ENCODE results near the gene EIF4G3.

The EIF4G3 gene

DNA sequence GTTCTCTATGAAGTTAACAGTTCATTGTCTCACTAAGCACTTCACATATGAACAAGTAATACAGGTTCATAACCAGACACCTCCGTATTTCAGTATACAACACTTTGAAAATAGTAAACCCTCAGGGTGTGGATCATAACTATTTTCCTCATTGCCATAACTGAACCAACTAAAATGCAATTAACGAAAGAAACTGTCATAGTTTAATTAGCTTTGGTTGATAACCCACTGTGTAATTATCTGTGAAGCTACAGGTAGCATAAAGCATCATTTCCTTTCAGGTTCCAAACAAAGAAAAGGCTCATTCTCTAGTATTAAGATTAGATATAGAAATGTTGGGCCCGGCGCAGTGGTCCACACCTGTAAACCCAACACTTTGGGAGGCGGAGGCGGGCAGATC is 58.5 kb downstream of the EIF4G3 start:
- H3K9me3 ChIP-seq (ENCODE audit: low read length): no peaks in the 10 kb centered on the region
- H3F3A ChIP-seq (ENCODE audit: insufficient read depth, low read length): no peaks in the 10 kb centered on the region
- H3K4me1 ChIP-seq (ENCODE audit: insufficient read depth, low read length, severe bottlenecking): no peaks in the 10 kb centered on the region
- no peaks in the 10 kb centered on the region; the same call in none of the 2 replicates for H3K79me2 ChIP-seq (ENCODE audit: insufficient read depth, low read length)
- no peak overlapping the region for H3K27ac ChIP-seq (ENCODE audit: low read depth, low read length, poor library complexity, severe bottlenecking)
- peaks cover 21% of the 10 kb centered on the region for H3K36me3 ChIP-seq (ENCODE audit: insufficient read depth, low read length)
- H3K4me2 ChIP-seq (ENCODE audit: low read length): no peak overlapping the region
- no peak overlapping the region for H2AFZ ChIP-seq (ENCODE audit: low read length)
- H4K20me1 ChIP-seq (ENCODE audit: insufficient read depth, low read length): no peaks in the 10 kb centered on the region
- no peaks in the 10 kb centered on the region for H3K27me3 ChIP-seq (ENCODE audit: insufficient read depth, low read length)
- TF ChIP-seq, protein P1, sequence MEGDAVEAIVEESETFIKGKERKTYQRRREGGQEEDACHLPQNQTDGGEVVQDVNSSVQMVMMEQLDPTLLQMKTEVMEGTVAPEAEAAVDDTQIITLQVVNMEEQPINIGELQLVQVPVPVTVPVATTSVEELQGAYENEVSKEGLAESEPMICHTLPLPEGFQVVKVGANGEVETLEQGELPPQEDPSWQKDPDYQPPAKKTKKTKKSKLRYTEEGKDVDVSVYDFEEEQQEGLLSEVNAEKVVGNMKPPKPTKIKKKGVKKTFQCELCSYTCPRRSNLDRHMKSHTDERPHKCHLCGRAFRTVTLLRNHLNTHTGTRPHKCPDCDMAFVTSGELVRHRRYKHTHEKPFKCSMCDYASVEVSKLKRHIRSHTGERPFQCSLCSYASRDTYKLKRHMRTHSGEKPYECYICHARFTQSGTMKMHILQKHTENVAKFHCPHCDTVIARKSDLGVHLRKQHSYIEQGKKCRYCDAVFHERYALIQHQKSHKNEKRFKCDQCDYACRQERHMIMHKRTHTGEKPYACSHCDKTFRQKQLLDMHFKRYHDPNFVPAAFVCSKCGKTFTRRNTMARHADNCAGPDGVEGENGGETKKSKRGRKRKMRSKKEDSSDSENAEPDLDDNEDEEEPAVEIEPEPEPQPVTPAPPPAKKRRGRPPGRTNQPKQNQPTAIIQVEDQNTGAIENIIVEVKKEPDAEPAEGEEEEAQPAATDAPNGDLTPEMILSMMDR (IDR thresholded peaks at IDR 0.05; ENCODE audit: low read length): no peak
- TF ChIP-seq EZH2 (IDR thresholded peaks at IDR 0.05; ENCODE audit: borderline replicate concordance, low read length): no peak
- H3K9me2 ChIP-seq (ENCODE audit: low read depth, low read length): no peaks in the 10 kb centered on the region
- no peak overlapping the region for H3K9ac ChIP-seq (ENCODE audit: low read length)
- no peak overlapping the region for H3K4me3 ChIP-seq (ENCODE audit: low read depth, low read length, poor library complexity, severe bottlenecking)

DNA sequence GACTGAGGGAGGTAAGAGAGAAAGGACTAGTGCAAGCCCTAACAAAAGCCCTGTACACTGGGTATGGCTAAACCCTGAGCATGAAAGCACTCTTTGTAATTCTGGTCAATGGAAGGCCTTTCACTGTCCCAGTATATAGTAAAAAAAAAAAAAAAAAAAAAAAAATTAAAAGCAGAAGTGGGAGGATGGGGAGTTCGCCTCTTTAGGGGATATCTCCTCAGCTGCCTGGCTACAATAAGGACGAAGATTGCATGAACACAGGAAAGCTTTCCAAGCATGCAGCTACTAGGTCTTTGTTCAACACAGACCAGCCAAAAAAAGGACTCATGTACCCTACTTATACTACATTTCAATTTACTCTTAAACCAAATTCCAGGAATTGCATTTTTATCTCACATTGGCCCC is 59.1 kb downstream of the EIF4G3 start:
- H3K4me1 ChIP-seq (ENCODE audit: insufficient read depth, low read length, severe bottlenecking): no peaks in the 10 kb centered on the region
- no peaks in the 10 kb centered on the region; the same call in none of the 2 replicates for H3K79me2 ChIP-seq (ENCODE audit: insufficient read depth, low read length)
- H3K9me2 ChIP-seq (ENCODE audit: low read depth, low read length): no peaks in the 10 kb centered on the region
- no peaks in the 10 kb centered on the region for H3K27me3 ChIP-seq (ENCODE audit: insufficient read depth, low read length)
- no peak overlapping the region for H3K4me3 ChIP-seq (ENCODE audit: low read depth, low read length, poor library complexity, severe bottlenecking)
- H3F3A ChIP-seq (ENCODE audit: insufficient read depth, low read length): no peaks in the 10 kb centered on the region
- no peak overlapping the region for H3K4me2 ChIP-seq (ENCODE audit: low read length)
- TF ChIP-seq, protein P1 (IDR thresholded peaks at IDR 0.05; ENCODE audit: low read length): no peak
- no peak for TF ChIP-seq EZH2 (IDR thresholded peaks at IDR 0.05; ENCODE audit: borderline replicate concordance, low read length)
- no peak overlapping the region for H3K9ac ChIP-seq (ENCODE audit: low read length)
- H4K20me1 ChIP-seq (ENCODE audit: insufficient read depth, low read length): no peaks in the 10 kb centered on the region
- peaks cover 15% of the 10 kb centered on the region for H3K36me3 ChIP-seq (ENCODE audit: insufficient read depth, low read length)
- no peak overlapping the region for H3K27ac ChIP-seq (ENCODE audit: low read depth, low read length, poor library complexity, severe bottlenecking)
- H3K9me3 ChIP-seq (ENCODE audit: low read length): no peaks in the 10 kb centered on the region
- no peak overlapping the region for H2AFZ ChIP-seq (ENCODE audit: low read length)

DNA sequence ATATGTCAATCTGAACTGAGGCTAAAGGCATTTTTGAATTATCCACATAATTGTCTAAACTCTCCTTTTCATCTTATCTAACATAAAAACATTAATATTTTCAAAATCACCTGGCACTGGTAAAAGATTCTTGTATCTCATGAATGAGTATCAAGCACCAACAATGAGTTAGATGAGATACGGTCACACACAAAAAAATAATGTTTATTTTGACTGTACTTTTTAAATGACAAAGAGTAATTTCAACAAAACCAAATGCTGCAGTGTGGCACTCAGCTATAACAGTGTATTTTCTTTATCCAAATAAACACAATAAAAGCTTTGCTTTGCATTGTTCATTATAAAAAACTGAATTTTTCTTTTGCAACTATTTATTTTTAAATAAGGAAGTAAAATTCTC is 59.5 kb downstream of the EIF4G3 start:
- Histone ChIP-seq H3K9me3 (ENCODE audit: low read length) (no peaks in the 10 kb centered on the region), H3K9ac (ENCODE audit: low read length) (no peak overlapping the region), H3K27me3 (ENCODE audit: insufficient read depth, low read length) (no peaks in the 10 kb centered on the region), H4K20me1 (ENCODE audit: insufficient read depth, low read length) (no peaks in the 10 kb centered on the region), H3K27ac (ENCODE audit: low read depth, low read length, poor library complexity, severe bottlenecking) (no peak overlapping the region), H3K4me3 (ENCODE audit: low read depth, low read length, poor library complexity, severe bottlenecking) (no peak overlapping the region), H3K79me2 (ENCODE audit: insufficient read depth, low read length) (no peaks in the 10 kb centered on the region; the same call in none of the 2 replicates), H3K9me2 (ENCODE audit: low read depth, low read length) (no peaks in the 10 kb centered on the region), H3K4me1 (ENCODE audit: insufficient read depth, low read length, severe bottlenecking) (no peaks in the 10 kb centered on the region), H3K4me2 (ENCODE audit: low read length) (no peak overlapping the region), H3F3A (ENCODE audit: insufficient read depth, low read length) (no peaks in the 10 kb centered on the region), H3K36me3 (ENCODE audit: insufficient read depth, low read length) (peaks cover 11% of the 10 kb centered on the region; the same call in 1 of the 2 replicates), H2AFZ (ENCODE audit: low read length) (no peak overlapping the region)
- TF ChIP-seq, protein P1 (IDR thresholded peaks at IDR 0.05; ENCODE audit: low read length): no peak
- TF ChIP-seq EZH2 (IDR thresholded peaks at IDR 0.05; ENCODE audit: borderline replicate concordance, low read length): no peak

Measured in OCI-LY1 (cell line).